SU-DHL-6 (cell line): ENCODE measurements around the gene LRBA.

Source experiments
- CTCF ChIP-seq: fragments of 200-600 bp; sonication (generic); IDR thresholded peaks from one replicate; pipeline ENCODE4 v1.5.1; 2017; ENCODE audit warnings: antibody characterized with exemption, mild to moderate bottlenecking, low read length, moderate library complexity; ENCODE audit not compliant: insufficient read depth, poor library complexity, severe bottlenecking
- EZH2phosphoT487 ChIP-seq: fragments of 200-600 bp; sonication (generic), shearing (Covaris generic); conservative IDR thresholded peaks from 2 replicates; pipeline ENCODE4 v1.6.1; 2018; ENCODE audit warnings: mild to moderate bottlenecking, antibody characterized with exemption, low read length, moderate library complexity, mixed read lengths

GRCh38 chr4:150421612-150422011 lies 593.5 kb downstream of the LRBA start:
- TF ChIP-seq CTCF (no peak), EZH2phosphoT487 (no peak)
